Right lung (tissue), 5 donors: ENCODE data around the gene MLH1. TPM values are rescaled to one million over a fixed set of nuclear protein-coding genes. Genes with fewer than 3 reads are reported as not detected.
A peak's percentile ranks its signal among the peaks of the same experiment; 100 is the strongest.

Experiments used
- DNase-seq, 2 donors: peaks; one replicate each; pipeline ENCODE4 v3.0.0-alpha.2; 2013
- polyA plus RNA-seq, 5 donors: library from polyadenylated mRNA; unstranded; fragments of 120-200 nt; gene quantifications; one replicate each; pipeline versions ENCODE4 v1.2.1 to v1.2.3, GENCODE V29; 2013; ENCODE audit warnings: inconsistent platforms in 1 of 5, low replicate concordance in 1 of 5; ENCODE audit not compliant: insufficient read length in 5 of 5, insufficient read depth in 1 of 5

Gene MLH1
- polyA plus RNA-seq, 5 donors = 48.2 to 66.5 (median 61.7) TPM

- DNase-seq = no peak
Observed at GRCh38 chr3:36969540-36970432, 23.5 kb upstream of the MLH1 start.

- DNase-seq = no peak
Observed at GRCh38 chr3:36972163-36972562, 21.2 kb upstream of the MLH1 start.

GRCh38 chr3:36973139-36973538, 20.2 kb upstream of the MLH1 start:
- DNase-seq = no peak

- DNase-seq = no peak
Observed at GRCh38 chr3:36981006-36981405, 12.3 kb upstream of the MLH1 start.

- no peak for DNase-seq
Observed at GRCh38 chr3:36988356-36988755, 5.0 kb upstream of the MLH1 start.

- DNase-seq = no peak
Observed at GRCh38 chr3:36989005-36989404, 4.3 kb upstream of the MLH1 start.

- no peak for DNase-seq
Observed at GRCh38 chr3:36989568-36989967, 3.8 kb upstream of the MLH1 start.

GRCh38 chr3:36991147-36991546, 2.2 kb upstream of the MLH1 start:
- DNase-seq = no peak

GRCh38 chr3:36991923-36992805, 1.2 kb upstream of the MLH1 start:
- peak in 1 of 2 donors; percentile 70 for DNase-seq

- DNase-seq = no peak
Observed at GRCh38 chr3:36992806-36993325, 452 bp upstream of the MLH1 start, which contains the start of gene EPM2AIP1. Gene EPM2AIP1 (minus strand): TSS chr3:36993131. CDS start chr3:36993077, 54 bp downstream.

GRCh38 chr3:37014620-37015019, 21.3 kb downstream of the MLH1 start:
- DNase-seq = no peak

GRCh38 chr3:37015642-37016041, 22.3 kb downstream of the MLH1 start:
- DNase-seq = no peak

GRCh38 chr3:37016903-37017302, 23.6 kb downstream of the MLH1 start:
- no peak for DNase-seq

- no peak for DNase-seq
Observed at GRCh38 chr3:37017683-37018082, 24.4 kb downstream of the MLH1 start.

GRCh38 chr3:37024092-37024491, 30.8 kb downstream of the MLH1 start:
- DNase-seq = no peak

GRCh38 chr3:37024820-37025405, 31.6 kb downstream of the MLH1 start:
- DNase-seq = no peak

- DNase-seq = no peak
Observed at GRCh38 chr3:37025561-37026335, 32.4 kb downstream of the MLH1 start.

- no peak for DNase-seq
Observed at GRCh38 chr3:37026851-37027250, 33.5 kb downstream of the MLH1 start.

GRCh38 chr3:37028329-37028728, 35.0 kb downstream of the MLH1 start:
- DNase-seq = no peak

- DNase-seq = no peak
Observed at GRCh38 chr3:37029111-37029510, 35.8 kb downstream of the MLH1 start.

- DNase-seq = no peak
Observed at GRCh38 chr3:37029516-37030163, 36.3 kb downstream of the MLH1 start.
